HG02610 (cell line): ENCODE data around the gene ZKSCAN5.
"Not testable (repeated sequence)": the region's sequence is repeated elsewhere in the genome, so short reads cannot be mapped to it uniquely, and the experiment has no call there.

Experiments used
- ATAC-seq: cut with Tn5 transposase; IDR thresholded peaks from one replicate; pipeline ENCODE4 v1.9.1; 2021; ENCODE audit warnings: mild to moderate bottlenecking, moderate library complexity; ENCODE audit not compliant: unreplicated experiment

The ZKSCAN5 gene

GRCh38 chr7:99497766-99498545 lies 6.5 kb upstream of the ZKSCAN5 start:
- ATAC-seq = no peak

- no peak for ATAC-seq
Measured at GRCh38 chr7:99498546-99498944, 5.9 kb upstream of the ZKSCAN5 start.

- ATAC-seq = no peak
Measured at GRCh38 chr7:99499371-99499720, 5.1 kb upstream of the ZKSCAN5 start.

- peak; percentile 50 for ATAC-seq
Measured at GRCh38 chr7:99499721-99500636, 4.5 kb upstream of the ZKSCAN5 start, which contains the start of gene ZNF394. ZNF394 (minus strand) TSS chr7:99500281; CDS start chr7:99500093, 188 bp downstream.

GRCh38 chr7:99500637-99501009 lies 3.8 kb upstream of the ZKSCAN5 start:
- no peak for ATAC-seq

GRCh38 chr7:99501236-99501635 lies 3.2 kb upstream of the ZKSCAN5 start:
- ATAC-seq = not testable (repeated sequence)

- ATAC-seq = no peak
Measured at GRCh38 chr7:99504281-99504602, 220 bp upstream of the ZKSCAN5 start.

- ATAC-seq = peak; percentile 0
Measured at GRCh38 chr7:99505324-99505662, 831 bp downstream of the ZKSCAN5 start.

GRCh38 chr7:99514050-99514449 lies 9.6 kb downstream of the ZKSCAN5 start:
- ATAC-seq = no peak

- no peak for ATAC-seq
Measured at GRCh38 chr7:99521399-99521798, 16.9 kb downstream of the ZKSCAN5 start.

- no peak for ATAC-seq
Measured at GRCh38 chr7:99525713-99526440, 21.4 kb downstream of the ZKSCAN5 start.

- ATAC-seq = no peak
Measured at GRCh38 chr7:99531354-99531765, 26.9 kb downstream of the ZKSCAN5 start.

GRCh38 chr7:99535667-99536066 lies 31.2 kb downstream of the ZKSCAN5 start:
- ATAC-seq = no peak

GRCh38 chr7:99539213-99539811 lies 34.9 kb downstream of the ZKSCAN5 start:
- no peak for ATAC-seq

- no peak for ATAC-seq
Measured at GRCh38 chr7:99540542-99540941, 36.1 kb downstream of the ZKSCAN5 start.

GRCh38 chr7:99541212-99541611 lies 36.8 kb downstream of the ZKSCAN5 start:
- ATAC-seq = no peak

GRCh38 chr7:99543081-99543671 lies 38.7 kb downstream of the ZKSCAN5 start:
- ATAC-seq = no peak

GRCh38 chr7:99543916-99544315 lies 39.5 kb downstream of the ZKSCAN5 start:
- no peak for ATAC-seq

GRCh38 chr7:99545308-99545707 lies 40.8 kb downstream of the ZKSCAN5 start:
- not testable (repeated sequence) for ATAC-seq

GRCh38 chr7:99549545-99549944 lies 45.1 kb downstream of the ZKSCAN5 start:
- not testable (repeated sequence) for ATAC-seq

GRCh38 chr7:99551334-99551733 lies 46.9 kb downstream of the ZKSCAN5 start:
- no peak for ATAC-seq
